Smooth muscle cell (in vitro differentiated cells): ENCODE data around the gene SHISAL2A. TPM values are rescaled to one million over a fixed set of nuclear protein-coding genes. Genes with fewer than 3 reads are reported as not detected.
A peak's percentile ranks its signal among the peaks of the same experiment; 100 is the strongest.

Experiments used
- DNase-seq: peaks from one replicate; lab custom pipeline; 2025; ENCODE audit not compliant: unreplicated experiment; lab: John Stamatoyannopoulos, UW
- H2AFZ ChIP-seq: fragments of 200-600 bp; sonication (generic); 2 replicates; pipeline ENCODE4 v1.6.0; 2016; ENCODE audit warnings: antibody characterized with exemption, low read depth, mild to moderate bottlenecking
- H3F3A ChIP-seq: fragments of 200-600 bp; sonication (generic); 2 replicates; pipeline ENCODE4 v1.6.0; 2017; ENCODE audit warnings: antibody characterized with exemption, low read depth
- H3K27ac ChIP-seq: fragments of 200-600 bp; sonication (generic); 2 replicates; pipeline ENCODE4 v1.5.1; 2016; ENCODE audit warnings: low read depth, mild to moderate bottlenecking
- H3K27me3 ChIP-seq: fragments of 200-600 bp; sonication (generic); 2 replicates; pipeline ENCODE4 v1.6.1; 2016; ENCODE audit warnings: low read depth, mild to moderate bottlenecking
- H3K36me3 ChIP-seq: fragments of 200-600 bp; sonication (generic); 2 replicates; pipeline ENCODE4 v1.5.1; 2016; ENCODE audit warnings: low read depth
- H3K4me1 ChIP-seq: fragments of 200-600 bp; sonication (generic); 2 replicates; pipeline ENCODE4 v1.5.1; 2016; ENCODE audit warnings: low read depth
- H3K4me2 ChIP-seq: fragments of 200-600 bp; sonication (generic); 2 replicates; pipeline ENCODE4 v1.6.0; 2016; ENCODE audit warnings: mild to moderate bottlenecking
- H3K4me3 ChIP-seq: fragments of 200-600 bp; sonication (generic); 2 replicates; pipeline ENCODE4 v1.5.1; 2016; ENCODE audit warnings: mild to moderate bottlenecking
- H3K79me2 ChIP-seq: fragments of 200-600 bp; sonication (generic); 2 replicates; pipeline ENCODE4 v1.6.0; 2016; ENCODE audit warnings: low read depth, mild to moderate bottlenecking
- H3K9ac ChIP-seq: fragments of 200-600 bp; sonication (generic); 2 replicates; pipeline ENCODE4 v1.6.0; 2016; ENCODE audit warnings: low read depth
- H3K9me3 ChIP-seq: fragments of 200-600 bp; sonication (generic); replicated peaks from 2 replicates; pipeline ENCODE4 v1.5.1; 2016; ENCODE audit warnings: low read depth
- H4K20me1 ChIP-seq: fragments of 200-600 bp; sonication (generic); 2 replicates; pipeline ENCODE4 v1.6.0; 2016; ENCODE audit warnings: low read depth
- CTCF ChIP-seq: fragments of 200-600 bp; sonication (generic); IDR thresholded peaks from 2 replicates; pipeline ENCODE4 v1.5.1; 2017; ENCODE audit warnings: borderline replicate concordance, mild to moderate bottlenecking, antibody characterized with exemption; ENCODE audit not compliant: insufficient read depth, poor library complexity, severe bottlenecking
- WGBS: methylation state at CpG from one replicate; pipeline ENCODE4 v1.1.7; 2016; ENCODE audit warnings: low lambda C conversion rate; 5-methylcytosine and 5-hydroxymethylcytosine counted together
- polyA plus RNA-seq: library from polyadenylated mRNA; unstranded; fragments of >200 nt; fragmentation: Nextera tagmentation; extraction: Ambion mirVana; gene quantifications from 2 replicates; pipeline ENCODE4 v1.2.1, GENCODE V29; 2016
- total RNA-seq: library from RNA; depleted of rRNA; stranded (reverse); fragments of >200 nt; gene quantifications from 2 replicates; pipeline ENCODE4 v1.2.3, GENCODE V29; 2014

The SHISAL2A gene
- total and polyA plus RNA-seq, 2 experiments from 2014 or later: 0.66 to 2.3 TPM

GRCh38 chr1:52673513-52673912, 40.5 kb downstream of the SHISAL2A start:
- TF ChIP-seq CTCF: no peak
- peaks cover 17% of the 10 kb centered on the region for H3F3A ChIP-seq
- no peaks in the 10 kb centered on the region for H3K79me2 ChIP-seq
- no peaks in the 10 kb centered on the region for H3K27me3 ChIP-seq
- no peaks in the 10 kb centered on the region for H3K9me3 ChIP-seq
- no peak overlapping the region for H3K4me2 ChIP-seq
- H3K9ac ChIP-seq: no peak overlapping the region
- H3K27ac ChIP-seq: no peak overlapping the region
- WGBS: 96% methylated on average over 4 of the region's 4 CpGs
- H2AFZ ChIP-seq: peak overlapping the region; percentile 25
- H3K4me1 ChIP-seq: no peaks in the 10 kb centered on the region
- no peak overlapping the region for H3K4me3 ChIP-seq
- no peaks in the 10 kb centered on the region for H3K36me3 ChIP-seq
- H4K20me1 ChIP-seq: no peaks in the 10 kb centered on the region
- no peak for DNase-seq

GRCh38 chr1:52674497-52675384, 41.8 kb downstream of the SHISAL2A start:
- WGBS: 53% methylated on average over 6 of the region's 6 CpGs
- Histone ChIP-seq H3K27me3 (no peaks in the 10 kb centered on the region), H3K79me2 (no peaks in the 10 kb centered on the region), H3K4me3 (no peak overlapping the region), H3F3A (peaks cover 17% of the 10 kb centered on the region), H3K9ac (peak overlapping the region; percentile 23), H3K4me1 (peaks cover 7% of the 10 kb centered on the region), H3K27ac (peak overlapping the region; percentile 70), H3K4me2 (peak overlapping the region; percentile 2), H2AFZ (no peak overlapping the region), H4K20me1 (no peaks in the 10 kb centered on the region), H3K9me3 (no peaks in the 10 kb centered on the region), H3K36me3 (no peaks in the 10 kb centered on the region)
- DNase-seq: no peak
- no peak for TF ChIP-seq CTCF

- peaks cover 11% of the 10 kb centered on the region for H3F3A ChIP-seq
- no peak for TF ChIP-seq CTCF
- H2AFZ ChIP-seq: no peak overlapping the region
- DNase-seq: no peak
- H3K36me3 ChIP-seq: no peaks in the 10 kb centered on the region
- 91% methylated on average over 8 of the region's 8 CpGs for WGBS
- no peak overlapping the region for H3K4me3 ChIP-seq
- no peaks in the 10 kb centered on the region for H3K27me3 ChIP-seq
- H3K27ac ChIP-seq: no peak overlapping the region
- H4K20me1 ChIP-seq: no peaks in the 10 kb centered on the region
- no peaks in the 10 kb centered on the region for H3K79me2 ChIP-seq
- no peak overlapping the region for H3K4me2 ChIP-seq
- no peak overlapping the region for H3K9ac ChIP-seq
- peaks cover 7% of the 10 kb centered on the region for H3K4me1 ChIP-seq
- no peaks in the 10 kb centered on the region for H3K9me3 ChIP-seq
These were observed 43.4 kb downstream of the SHISAL2A start for GRCh38 chr1:52676249-52676903.
